Body of pancreas (tissue), 4 donors: ENCODE data around the gene GSK3B.

Source experiments
- POLR2A ChIP-seq, 3 donors: fragments of 450-650 bp; IDR thresholded peaks; one replicate each; pipeline ENCODE4 v1.6.1; 2016; ENCODE audit warnings: antibody characterized with exemption in 3 of 3, mild to moderate bottlenecking in 2 of 3
- TF ChIP-seq, protein P1 (sequence below), 7 experiments: fragments of 450-650 bp in 4 of 7; fragments of 200-600 bp in 3 of 7; sonication (generic) in 3 of 7; IDR thresholded peaks; one replicate each; pipeline ENCODE4 v1.5.1; 2016 to 2019; ENCODE audit warnings: antibody characterized with exemption in 7 of 7

DNA sequence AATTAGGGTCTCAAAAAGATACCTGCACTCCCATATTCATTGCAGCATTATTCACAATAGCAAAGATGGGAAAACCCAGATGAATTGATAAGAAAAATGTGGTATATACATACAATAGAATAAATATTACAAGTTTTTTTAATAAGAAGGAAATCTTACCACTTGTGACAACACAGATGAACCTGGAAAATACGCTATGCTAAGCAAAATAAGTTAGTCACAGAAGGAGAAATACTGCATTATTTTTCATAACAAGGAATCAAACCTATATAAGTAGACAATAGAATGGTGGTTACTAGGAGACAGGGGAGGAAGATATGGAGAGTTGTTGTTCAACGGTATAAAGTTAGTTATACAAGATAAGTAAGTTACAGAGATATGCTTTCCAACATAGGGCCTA lies 130.0 kb downstream of the GSK3B start:
- TF ChIP-seq, protein P1, sequence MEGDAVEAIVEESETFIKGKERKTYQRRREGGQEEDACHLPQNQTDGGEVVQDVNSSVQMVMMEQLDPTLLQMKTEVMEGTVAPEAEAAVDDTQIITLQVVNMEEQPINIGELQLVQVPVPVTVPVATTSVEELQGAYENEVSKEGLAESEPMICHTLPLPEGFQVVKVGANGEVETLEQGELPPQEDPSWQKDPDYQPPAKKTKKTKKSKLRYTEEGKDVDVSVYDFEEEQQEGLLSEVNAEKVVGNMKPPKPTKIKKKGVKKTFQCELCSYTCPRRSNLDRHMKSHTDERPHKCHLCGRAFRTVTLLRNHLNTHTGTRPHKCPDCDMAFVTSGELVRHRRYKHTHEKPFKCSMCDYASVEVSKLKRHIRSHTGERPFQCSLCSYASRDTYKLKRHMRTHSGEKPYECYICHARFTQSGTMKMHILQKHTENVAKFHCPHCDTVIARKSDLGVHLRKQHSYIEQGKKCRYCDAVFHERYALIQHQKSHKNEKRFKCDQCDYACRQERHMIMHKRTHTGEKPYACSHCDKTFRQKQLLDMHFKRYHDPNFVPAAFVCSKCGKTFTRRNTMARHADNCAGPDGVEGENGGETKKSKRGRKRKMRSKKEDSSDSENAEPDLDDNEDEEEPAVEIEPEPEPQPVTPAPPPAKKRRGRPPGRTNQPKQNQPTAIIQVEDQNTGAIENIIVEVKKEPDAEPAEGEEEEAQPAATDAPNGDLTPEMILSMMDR (IDR thresholded peaks at IDR 0.05) = no peak
- no peak for TF ChIP-seq POLR2A (IDR thresholded peaks at IDR 0.05)
